ENCODE measurements around the gene DRG1.
"Not testable (repeated sequence)": the region's sequence is repeated elsewhere in the genome, so short reads cannot be mapped to it uniquely, and the experiment has no call there.

The DRG1 gene

GRCh38 chr22:31442768-31443489 is 43.5 kb downstream of the DRG1 start:
- DNase-seq (ENCODE audit: low spot score): no peak

- no peak for DNase-seq (ENCODE audit: low spot score)
Measured at GRCh38 chr22:31443516-31443915, 44.1 kb downstream of the DRG1 start.

- no peak for DNase-seq (ENCODE audit: low spot score)
Measured at GRCh38 chr22:31445642-31446041, 46.2 kb downstream of the DRG1 start.

GRCh38 chr22:31446208-31446607 is 46.8 kb downstream of the DRG1 start:
- DNase-seq (ENCODE audit: low spot score): no peak

GRCh38 chr22:31446767-31447166 is 47.4 kb downstream of the DRG1 start:
- DNase-seq (ENCODE audit: low spot score): no peak

- DNase-seq (ENCODE audit: low spot score): no peak
Measured at GRCh38 chr22:31447337-31447736, 47.9 kb downstream of the DRG1 start.

GRCh38 chr22:31448382-31448781 is 49.0 kb downstream of the DRG1 start:
- DNase-seq (ENCODE audit: low spot score): no peak

GRCh38 chr22:31449506-31449905 is 50.1 kb downstream of the DRG1 start:
- DNase-seq (ENCODE audit: low spot score): no peak

GRCh38 chr22:31451709-31452571 is 52.5 kb downstream of the DRG1 start:
- DNase-seq (ENCODE audit: low spot score): peak; percentile 19

GRCh38 chr22:31461699-31462098 is 62.3 kb downstream of the DRG1 start:
- DNase-seq (ENCODE audit: low spot score): no peak

- DNase-seq (ENCODE audit: low spot score): no peak
Measured at GRCh38 chr22:31465307-31465706, 65.9 kb downstream of the DRG1 start.

GRCh38 chr22:31474743-31475142 is 75.3 kb downstream of the DRG1 start:
- DNase-seq (ENCODE audit: low spot score): no peak

- DNase-seq (ENCODE audit: low spot score): no peak
Measured at GRCh38 chr22:31475800-31476199, 76.4 kb downstream of the DRG1 start.

- DNase-seq (ENCODE audit: low spot score): no peak
Measured at GRCh38 chr22:31477329-31477728, 77.9 kb downstream of the DRG1 start.

- no peak for DNase-seq (ENCODE audit: low spot score)
Measured at GRCh38 chr22:31481129-31481528, 81.7 kb downstream of the DRG1 start.

- not testable (repeated sequence) for DNase-seq (ENCODE audit: low spot score)
Measured at GRCh38 chr22:31482470-31482869, 83.1 kb downstream of the DRG1 start.

Measured in HuH-7.5 (cell line).